Ovary (tissue), 9 donors: ENCODE data around the gene PTGES. TPM values are rescaled to one million over a fixed set of nuclear protein-coding genes. Genes with fewer than 3 reads are reported as not detected.
A peak's percentile ranks its signal among the peaks of the same experiment; 100 is the strongest.

Experiments
- DNase-seq, 5 donors: peaks; one replicate each; pipeline ENCODE4 v3.0.0-alpha.2; 2019 to 2020
- H3K27ac ChIP-seq, 2 donors: fragments of 200-600 bp; one replicate each; pipeline versions ENCODE4 v1.5.1 to v1.8.0; 2019 to 2022
- H3K27me3 ChIP-seq: fragments of 200-600 bp; one replicate; pipeline ENCODE4 v1.8.0; 2022
- H3K36me3 ChIP-seq: fragments of 200-600 bp; sonication (generic); one replicate; pipeline ENCODE4 v1.5.1; 2019
- H3K4me1 ChIP-seq: one replicate; pipeline ENCODE4 v1.8.1; 2013; ENCODE audit warnings: mild to moderate bottlenecking, moderate library complexity; ENCODE audit not compliant: insufficient read depth
- H3K4me3 ChIP-seq: fragments of 200-600 bp; sonication (generic); one replicate; pipeline ENCODE4 v1.5.1; 2017
- H3K9me3 ChIP-seq, 2 donors: fragments of 200-600 bp in 1 of 2; sonication (generic) in 1 of 2; one replicate each; pipeline versions ENCODE4 v1.5.1 to v1.8.1; 2013 to 2019; ENCODE audit warnings: mild to moderate bottlenecking in 1 of 2, moderate library complexity in 1 of 2
- EP300 ChIP-seq: sonication (generic); formaldehyde crosslinking; IDR thresholded peaks from one replicate; pipeline ENCODE4 v1.6.1; 2017; ENCODE audit warnings: antibody characterized with exemption
- POLR2A ChIP-seq: fragments of 450-650 bp; IDR thresholded peaks from one replicate; pipeline ENCODE4 v1.6.1; 2017; ENCODE audit warnings: antibody characterized with exemption, mild to moderate bottlenecking, moderate library complexity
- WGBS, 3 donors: extraction: QIAGEN DNeasy Blood & Tissue Kit in 1 of 3; methylation state at CpG; one replicate each; pipeline versions ENCODE4 v1.1.5 to v1.1.7; 2013 to 2017; 5-methylcytosine and 5-hydroxymethylcytosine counted together
- intact Hi-C, 4 donors: fragments of 100-400 bp; cut with DNase I; formaldehyde crosslinking; loops; one replicate each; pipeline versions ENCODE4 v1.11.0 to v1.15.1; 2022 to 2023
- polyA plus RNA-seq, 2 donors: library from polyadenylated mRNA; stranded (reverse); fragments of 200-250 nt in 1 of 2; fragments of 350-450 nt in 1 of 2; fragmentation: Illumina TruSeq in 1 of 2; extraction: RNeasy Lipid Tissue Mini Kit (QIAGEN cat#74804) in 1 of 2; gene quantifications; one replicate each; pipeline ENCODE4 v1.2.3, GENCODE V29; 2013 to 2014
- total RNA-seq, 7 donors: library from RNA; depleted of rRNA in 2 of 7; stranded (reverse); fragments of >200 nt in 2 of 7; fragmentation: NEBNext Ultra II Directional in 3 of 7; extraction: Animal tissue kit (Norgen Biotek cat#: 25700) in 3 of 7; gene quantifications; one replicate each; pipeline versions ENCODE4 v1.1.0 to v1.2.4, GENCODE V29; 2016 to 2023
- TF ChIP-seq, protein P1 (sequence below), 3 donors: fragments of 450-650 bp in 2 of 3; fragments of 200-600 bp in 1 of 3; IDR thresholded peaks; one replicate each; pipeline versions ENCODE4 v1.5.1 to v1.8.0; 2016 to 2022; ENCODE audit warnings: antibody characterized with exemption in 3 of 3, mild to moderate bottlenecking in 1 of 3
- donor health status: DM: no; HTN: no; CAD: no; lungs with moderate emphysema.
- donor health status: DM: no; HTN: no; CAD: no.
- donor health status: Bipolar disorder and iron deficiency.
- donor health status: DM: yes; HTN: yes; CAD: no.
- donor health status: DM: no; HTN: no; CAD: no.
- donor health status: DM: yes; HTN: yes; CAD: no.

The PTGES gene
- total and polyA plus RNA-seq, 9 donors = 0.63 to 22.6 (median 1.6) TPM

GRCh38 chr9:129737479-129738274 lies 15.2 kb downstream of the PTGES start:
- H3K4me3 ChIP-seq = peak overlapping the region; percentile 63
- WGBS, 3 donors = 6 to 12% (median 8%) methylated on average over 36 to 48 of the region's 48 CpGs
- peak; percentile 78 to 87 (median 87) for DNase-seq
- intact Hi-C loops = loop anchor here in 3 of 4 donors (1.0 to 5.0 kb wide), 3 partner anchors 45 to 90 kb away; no protein-coding TSS in a partner anchor
- TF ChIP-seq, protein P1, sequence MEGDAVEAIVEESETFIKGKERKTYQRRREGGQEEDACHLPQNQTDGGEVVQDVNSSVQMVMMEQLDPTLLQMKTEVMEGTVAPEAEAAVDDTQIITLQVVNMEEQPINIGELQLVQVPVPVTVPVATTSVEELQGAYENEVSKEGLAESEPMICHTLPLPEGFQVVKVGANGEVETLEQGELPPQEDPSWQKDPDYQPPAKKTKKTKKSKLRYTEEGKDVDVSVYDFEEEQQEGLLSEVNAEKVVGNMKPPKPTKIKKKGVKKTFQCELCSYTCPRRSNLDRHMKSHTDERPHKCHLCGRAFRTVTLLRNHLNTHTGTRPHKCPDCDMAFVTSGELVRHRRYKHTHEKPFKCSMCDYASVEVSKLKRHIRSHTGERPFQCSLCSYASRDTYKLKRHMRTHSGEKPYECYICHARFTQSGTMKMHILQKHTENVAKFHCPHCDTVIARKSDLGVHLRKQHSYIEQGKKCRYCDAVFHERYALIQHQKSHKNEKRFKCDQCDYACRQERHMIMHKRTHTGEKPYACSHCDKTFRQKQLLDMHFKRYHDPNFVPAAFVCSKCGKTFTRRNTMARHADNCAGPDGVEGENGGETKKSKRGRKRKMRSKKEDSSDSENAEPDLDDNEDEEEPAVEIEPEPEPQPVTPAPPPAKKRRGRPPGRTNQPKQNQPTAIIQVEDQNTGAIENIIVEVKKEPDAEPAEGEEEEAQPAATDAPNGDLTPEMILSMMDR (IDR thresholded peaks at IDR 0.05) = peak; percentile 97 to 98 (median 97)
- TF ChIP-seq POLR2A (no peak), EP300 (no peak)
- no peaks in the 10 kb centered on the region for H3K36me3 ChIP-seq
- no peaks in the 10 kb centered on the region for H3K27me3 ChIP-seq
- no peaks in the 10 kb centered on the region for H3K9me3 ChIP-seq
- peak overlapping the region in 1 of 2 donors; percentile 44 for H3K27ac ChIP-seq
- no peaks in the 10 kb centered on the region for H3K4me1 ChIP-seq

DNA sequence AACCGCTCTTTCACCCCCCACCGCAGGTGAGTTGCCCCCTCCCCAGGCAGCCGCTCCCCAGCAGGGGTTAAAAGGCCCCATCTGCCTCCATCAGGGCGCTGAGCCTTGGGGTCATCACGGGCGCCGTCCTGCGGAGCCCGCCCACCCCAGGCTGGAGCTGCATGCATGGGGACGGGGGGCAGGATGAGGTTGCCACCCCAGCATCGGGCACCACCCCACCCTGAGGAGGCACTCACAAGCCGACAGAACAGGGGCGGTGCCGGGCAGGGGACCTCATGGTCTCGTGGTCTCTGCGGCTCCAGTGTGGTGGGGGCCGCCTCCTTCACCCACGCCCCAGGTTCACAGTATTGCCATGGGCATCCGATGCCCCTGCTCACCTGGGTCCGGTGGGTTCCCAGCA lies 16.5 kb downstream of the PTGES start:
- DNase-seq = no peak
- 40 to 43% (median 41%) methylated on average over 20 of the region's 20 CpGs for WGBS, 3 donors
- H3K9me3 ChIP-seq = no peaks in the 10 kb centered on the region
- intact Hi-C loops = loop anchor here in 3 of 4 donors (5.0 kb wide), 2 partner anchors 46 to 89 kb away; no protein-coding TSS in a partner anchor
- no peaks in the 10 kb centered on the region for H3K27me3 ChIP-seq
- TF ChIP-seq EP300 (no peak), POLR2A (no peak)
- TF ChIP-seq, protein P1 (IDR thresholded peaks at IDR 0.05) = no peak
- no peaks in the 10 kb centered on the region for H3K4me1 ChIP-seq
- no peak overlapping the region for H3K4me3 ChIP-seq
- H3K27ac ChIP-seq = no peak overlapping the region
- H3K36me3 ChIP-seq = no peaks in the 10 kb centered on the region

GRCh38 chr9:129735546-129735945 lies 17.3 kb downstream of the PTGES start:
- 25 to 40% (median 34%) methylated on average over 6 of the region's 6 CpGs for WGBS, 3 donors

DNA sequence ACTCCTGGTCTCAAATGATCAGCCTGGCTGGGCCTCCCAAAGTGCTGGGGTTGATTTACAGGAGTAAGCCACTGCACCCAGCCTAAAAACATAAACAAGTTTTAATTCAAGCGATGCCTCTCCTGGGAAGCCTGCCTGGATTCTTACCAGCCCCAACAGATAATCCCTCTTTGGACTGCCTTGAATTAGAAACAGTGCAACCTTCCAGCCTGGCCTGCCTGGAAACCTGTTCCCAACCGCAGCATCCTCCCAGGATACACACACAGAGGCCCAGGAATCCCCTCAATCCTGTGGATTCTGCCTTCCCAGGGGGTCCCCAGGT lies 19.2 kb downstream of the PTGES start:
- H3K36me3 ChIP-seq = no peaks in the 10 kb centered on the region
- no peaks in the 10 kb centered on the region for H3K4me1 ChIP-seq
- TF ChIP-seq EP300 (no peak), POLR2A (no peak)
- TF ChIP-seq, protein P1 (IDR thresholded peaks at IDR 0.05) = no peak
- no peaks in the 10 kb centered on the region for H3K9me3 ChIP-seq
- no peak for DNase-seq
- no peak overlapping the region for H3K27ac ChIP-seq
- 85 to 93% (median 86%) methylated on average over 2 of the region's 2 CpGs for WGBS, 3 donors
- no peaks in the 10 kb centered on the region for H3K27me3 ChIP-seq
- no peak overlapping the region for H3K4me3 ChIP-seq
- intact Hi-C loops = no loop called here

More at GRCh38 chr9:129735546-129735945, 17.3 kb downstream of the PTGES start:
- intact Hi-C loops = loop anchor here in 3 of 4 donors (5.0 kb wide), 2 partner anchors 47 to 88 kb away; no protein-coding TSS in a partner anchor
- no peaks in the 10 kb centered on the region for H3K9me3 ChIP-seq
- no peak overlapping the region for H3K4me3 ChIP-seq
- TF ChIP-seq POLR2A = no peak
- no peak for TF ChIP-seq EP300
- TF ChIP-seq, protein P1 (IDR thresholded peaks at IDR 0.05) = no peak
- no peaks in the 10 kb centered on the region for H3K27me3 ChIP-seq
- H3K36me3 ChIP-seq = no peaks in the 10 kb centered on the region
- no peak for DNase-seq
- no peak overlapping the region for H3K27ac ChIP-seq
- no peaks in the 10 kb centered on the region for H3K4me1 ChIP-seq
